IMR-90 (cell line): ENCODE results near the gene PLEKHG4. TPM values are rescaled to one million over a fixed set of nuclear protein-coding genes. Genes with fewer than 3 reads are reported as not detected.

Experiments used
- ATAC-seq: fragments of 200-7000 bp; cut with Tn5 transposase; 2 replicates; pipeline ENCODE4 v1.9.1; 2020; ENCODE audit warnings: low read depth, mild to moderate bottlenecking, moderate library complexity
- BruUV-seq: library from RNA; stranded (reverse); fragments of 400-500 nt; replicated peaks from 2 replicates; lab custom pipeline; 2021; lab: Mats Ljungman, UMichigan
- CTCF ChIA-PET: fragments of 300-600 bp; formaldehyde crosslinking; extraction: SDS; loops from one replicate; lab custom pipeline; 2021; ENCODE audit warnings: antibody characterized with exemption; lab: Yijun Ruan, JAX
- POLR2A ChIA-PET: fragments of 300-600 bp; sonication (Branson Sonifier 250); formaldehyde crosslinking; loops from one replicate; lab custom pipeline; 2022; ENCODE audit warnings: antibody characterized with exemption; ENCODE audit not compliant: unreplicated experiment; lab: Charles Lee
- DNase-seq: peaks from one replicate; pipeline ENCODE4 v3.0.0; 2013
- H2AFZ ChIP-seq: replicated peaks from 2 replicates; pipeline ENCODE3; 2013; ENCODE audit warnings: low read length, mild to moderate bottlenecking; ENCODE audit not compliant: poor library complexity
- H2AK5ac ChIP-seq: 2 replicates; pipeline ENCODE4 v1.6.1; 2013; ENCODE audit warnings: low read depth, low read length, inconsistent platforms
- H2AK9ac ChIP-seq: replicated peaks from 2 replicates; pipeline ENCODE3; 2013; ENCODE audit warnings: mild to moderate bottlenecking, low read depth, low read length, moderate library complexity; ENCODE audit not compliant: poor library complexity
- H2BK120ac ChIP-seq: 2 replicates; pipeline ENCODE4 v1.6.1; 2013; ENCODE audit warnings: low read depth, low read length, inconsistent platforms
- H2BK15ac ChIP-seq: 3 replicates; pipeline ENCODE4 v1.6.1; 2013; ENCODE audit warnings: low read depth, low read length, inconsistent platforms
- H2BK20ac ChIP-seq: 2 replicates; pipeline ENCODE4 v1.6.1; 2013; ENCODE audit warnings: low read depth, mild to moderate bottlenecking, inconsistent platforms, low read length, moderate library complexity
- H2BK5ac ChIP-seq: 2 replicates; pipeline ENCODE4 v1.6.1; 2013; ENCODE audit warnings: mild to moderate bottlenecking, low read depth, low read length, inconsistent platforms; ENCODE audit not compliant: poor library complexity, severe bottlenecking
- H3K14ac ChIP-seq: replicated peaks from 2 replicates; pipeline ENCODE4 v1.6.1; 2013; ENCODE audit warnings: low read depth, low read length, inconsistent platforms
- H3K18ac ChIP-seq: 2 replicates; pipeline ENCODE4 v1.6.1; 2013; ENCODE audit warnings: low read depth, low read length, control low read depth
- H3K23ac ChIP-seq: 2 replicates; pipeline ENCODE4 v1.6.1; 2013; ENCODE audit warnings: low read depth, low read length, inconsistent platforms
- H3K27ac ChIP-seq: 2 replicates; pipeline ENCODE4 v1.5.1; 2013; ENCODE audit warnings: mild to moderate bottlenecking, control low read depth, low read length; ENCODE audit not compliant: insufficient read depth
- H3K27me3 ChIP-seq: 2 replicates; pipeline ENCODE4 v1.6.1; 2013; ENCODE audit warnings: low read length; ENCODE audit not compliant: control insufficient read depth, insufficient read depth
- H3K36me3 ChIP-seq: 2 replicates; pipeline ENCODE4 v1.6.1; 2013; ENCODE audit warnings: low read length, mixed read lengths; ENCODE audit not compliant: control insufficient read depth, insufficient read depth
- H3K4ac ChIP-seq: 2 replicates; pipeline ENCODE4 v1.6.1; 2013; ENCODE audit warnings: low read depth, low read length, inconsistent platforms
- H3K4me1 ChIP-seq: 2 replicates; pipeline ENCODE4 v1.6.1; 2013; ENCODE audit warnings: low read length, mixed read lengths; ENCODE audit not compliant: control insufficient read depth, insufficient read depth
- H3K4me2 ChIP-seq: 2 replicates; pipeline ENCODE4 v1.6.1; 2013; ENCODE audit warnings: low read depth, mild to moderate bottlenecking, control low read depth, low read length, moderate library complexity
- H3K4me3 ChIP-seq: 2 replicates; pipeline ENCODE4 v1.5.1; 2013; ENCODE audit warnings: low read depth, mild to moderate bottlenecking, control low read depth, low read length, moderate library complexity; ENCODE audit not compliant: insufficient read depth
- H3K56ac ChIP-seq: 2 replicates; pipeline ENCODE4 v1.6.1; 2013; ENCODE audit warnings: low read length, inconsistent platforms; ENCODE audit not compliant: insufficient read depth; ENCODE audit errors: extremely low read depth
- H3K79me1 ChIP-seq, 2 experiments: 2 replicates each; pipeline ENCODE4 v1.6.1; 2013; ENCODE audit warnings: low read length in 2 of 2, inconsistent platforms in 1 of 2, low read depth in 1 of 2
- H3K9ac ChIP-seq: 2 replicates; pipeline ENCODE4 v1.6.1; 2013; ENCODE audit warnings: low read depth, low read length, control low read depth
- H3K9me1 ChIP-seq: 2 replicates; pipeline ENCODE4 v1.6.1; 2013; ENCODE audit warnings: low read length, inconsistent platforms; ENCODE audit not compliant: insufficient read depth
- H3K9me3 ChIP-seq: 2 replicates; pipeline ENCODE4 v1.6.1; 2013; ENCODE audit warnings: low read length; ENCODE audit not compliant: control insufficient read depth, insufficient read depth
- H4K20me1 ChIP-seq: 2 replicates; pipeline ENCODE4 v1.6.1; 2013; ENCODE audit warnings: low read length, inconsistent platforms; ENCODE audit not compliant: insufficient read depth
- H4K5ac ChIP-seq: 2 replicates; pipeline ENCODE4 v1.6.1; 2013; ENCODE audit warnings: mild to moderate bottlenecking, low read depth, low read length, control low read depth
- H4K8ac ChIP-seq, 2 experiments: 2 replicates each; pipeline ENCODE4 v1.6.1; 2013; ENCODE audit warnings: low read depth in 2 of 2, low read length in 2 of 2, control low read depth in 1 of 2, inconsistent platforms in 1 of 2
- H4K91ac ChIP-seq: 2 replicates; pipeline ENCODE4 v1.6.1; 2013; ENCODE audit warnings: low read depth, low read length, inconsistent platforms; ENCODE audit not compliant: insufficient read depth
- CTCF ChIP-seq: conservative IDR thresholded peaks from 2 replicates; pipeline ENCODE4 v1.5.1; 2012; ENCODE audit warnings: mild to moderate bottlenecking, low read depth, low read length, improper control_type of control experiment
- FOS ChIP-seq: fragments of 150-350 bp; IDR thresholded peaks from 2 replicates; pipeline ENCODE4 v1.6.1; 2016; ENCODE audit warnings: low read depth, low read length
- MAZ ChIP-seq: IDR thresholded peaks from 2 replicates; pipeline ENCODE4 v1.6.1; 2012; ENCODE audit warnings: low read depth, mild to moderate bottlenecking, low read length, improper control_type of control experiment, moderate library complexity, borderline replicate concordance
- MXI1 ChIP-seq: IDR thresholded peaks from 2 replicates; pipeline ENCODE4 v1.6.1; 2012; ENCODE audit warnings: low read depth, mild to moderate bottlenecking, low read length, moderate library complexity, borderline replicate concordance
- POLR2A ChIP-seq: IDR thresholded peaks from 2 replicates; pipeline ENCODE4 v1.6.1; 2012; ENCODE audit warnings: mild to moderate bottlenecking, low read depth, low read length
- RCOR1 ChIP-seq: IDR thresholded peaks from 2 replicates; pipeline ENCODE4 v1.6.1; 2012; ENCODE audit warnings: mild to moderate bottlenecking, low read length, improper control_type of control experiment; ENCODE audit not compliant: insufficient replicate concordance
- RFX5 ChIP-seq: IDR thresholded peaks from 2 replicates; pipeline ENCODE4 v1.8.0; 2012; ENCODE audit warnings: low read depth, mild to moderate bottlenecking, low read length, moderate library complexity
- WGBS, 2 experiments: methylation state at CpG; one replicate each; pipeline versions ENCODE4 v1.1.5 to v1.1.7; 2013; ENCODE audit warnings: missing lambda C conversion rate in 2 of 2; ENCODE audit not compliant: insufficient read length in 1 of 2; ENCODE audit errors: extremely low coverage in 2 of 2; 5-methylcytosine and 5-hydroxymethylcytosine counted together
- dilution Hi-C: fragments of 300-500 bp; cut with HindIII; formaldehyde crosslinking; loops from one replicate; pipeline ENCODE4 v1.14.3; 2018; ENCODE audit warnings: low sequenced_read_pairs; ENCODE audit not compliant: unreplicated experiment
- in situ Hi-C: fragments of 300-500 bp; cut with MboI; formaldehyde crosslinking; loops from 3 replicates; pipeline ENCODE4 v1.14.3; 2019; ENCODE audit warnings: low sequenced_read_pairs, inconsistent platforms, mixed read lengths
- intact Hi-C: fragments of 100-400 bp; cut with micrococcal nuclease; formaldehyde crosslinking; loops from 2 replicates; pipeline ENCODE4 v1.10.0; 2022
- polyA plus RNA-seq, 3 experiments: library from polyadenylated mRNA; depleted of rRNA; stranded (reverse); fragments of >200 nt; gene quantifications; 2 replicates each; pipeline ENCODE4 v1.2.3, GENCODE V29; 2012; ENCODE audit warnings: low replicate concordance in 1 of 3
- total RNA-seq: library from RNA; depleted of rRNA; stranded (reverse); fragments of >200 nt; gene quantifications from 2 replicates; pipeline ENCODE4 v1.2.3, GENCODE V29; 2012

Gene PLEKHG4
- total and polyA plus RNA-seq, 2 of the 4 experiments (the other 2 are of a cell fraction), result 14.0 to 50.7 TPM

- no peak for TF ChIP-seq FOS
Measured at GRCh38 chr16:67254801-67255552, 24.4 kb upstream of the PLEKHG4 start (continued).

GRCh38 chr16:67255553-67256221, 23.6 kb upstream of the PLEKHG4 start:
- Histone ChIP-seq H3K4me2 (no peak overlapping the region), H3K36me3 (peaks cover 18% of the 10 kb centered on the region), H3K18ac (no peak overlapping the region), H3K27me3 (no peaks in the 10 kb centered on the region), H4K8ac (no peak overlapping the region), H3K79me1 (no peaks in the 10 kb centered on the region), H2AK5ac (no peak overlapping the region), H2BK120ac (no peak overlapping the region), H3K4me3 (no peak overlapping the region), H4K91ac (no peak overlapping the region), H2BK15ac (no peak overlapping the region), H3K14ac (no peak overlapping the region), H3K23ac (no peak overlapping the region), H4K5ac (no peak overlapping the region), H3K4me1 (no peaks in the 10 kb centered on the region), H3K9me3 (no peaks in the 10 kb centered on the region), H2AFZ (no peak overlapping the region), H2BK20ac (no peak overlapping the region), H2AK9ac (peak overlapping the region; percentile 67), H3K27ac (no peak overlapping the region), H3K56ac (no peak overlapping the region), H3K9ac (no peak overlapping the region), H3K9me1 (no peaks in the 10 kb centered on the region), H3K4ac (no peak overlapping the region), H2BK5ac (no peak overlapping the region), H4K20me1 (no peaks in the 10 kb centered on the region)
- POLR2A ChIA-PET, result no interaction called here
- DNase-seq (no peak), ATAC-seq (no peak)
- in situ Hi-C loops (loop anchor here (10.0 kb wide), 1 partner anchor 199 kb away; no protein-coding TSS in a partner anchor), dilution Hi-C loops (no loop called here), intact Hi-C loops (no loop called here)
- BruUV-seq, result no TSS peak
- TF ChIP-seq MAZ, result no peak
- TF ChIP-seq RCOR1, result no peak
- TF ChIP-seq FOS, result no peak
- TF ChIP-seq RFX5, result no peak
- TF ChIP-seq CTCF, result no peak
- TF ChIP-seq POLR2A, result no peak
- no peak for TF ChIP-seq MXI1
- CTCF ChIA-PET, result no interaction called here
- WGBS, 2 experiments, result 92% methylated on average over 7 of the region's 17 CpGs; no CpG with 5 or more reads in 1 of the 2 experiments
